Mesenchymal stem cell (in vitro differentiated cells and primary cell): ENCODE data around the gene ACAD10.

Experiments
- DNase-seq: peaks from one replicate; pipeline ENCODE4 v3.0.0-alpha.2; 2013
- H2AFZ ChIP-seq: one replicate; pipeline ENCODE4 v1.6.1; 2013; ENCODE audit warnings: low read depth, mild to moderate bottlenecking, control low read depth, inconsistent platforms, low read length, moderate library complexity
- H2AK5ac ChIP-seq: 2 replicates; pipeline ENCODE4 v1.6.1; 2013; ENCODE audit warnings: low read length, moderate library complexity, mild to moderate bottlenecking, inconsistent platforms; ENCODE audit not compliant: severe bottlenecking
- H2BK120ac ChIP-seq: one replicate; pipeline ENCODE4 v1.6.1; 2013; ENCODE audit warnings: low read depth, mild to moderate bottlenecking, inconsistent platforms, low read length, moderate library complexity
- H2BK12ac ChIP-seq, 2 experiments: one replicate each; pipeline ENCODE4 v1.6.1; 2013; ENCODE audit warnings: inconsistent platforms in 2 of 2, low read length in 2 of 2, mild to moderate bottlenecking in 2 of 2, moderate library complexity in 2 of 2, control low read depth in 1 of 2
- H2BK15ac ChIP-seq: one replicate; pipeline ENCODE4 v1.6.1; 2013; ENCODE audit warnings: mild to moderate bottlenecking, low read depth, inconsistent platforms; ENCODE audit not compliant: poor library complexity, severe bottlenecking
- H2BK5ac ChIP-seq: 2 replicates; pipeline ENCODE4 v1.6.1; 2013; ENCODE audit warnings: low read depth, mild to moderate bottlenecking, low read length, control low read depth, inconsistent platforms; ENCODE audit not compliant: poor library complexity, severe bottlenecking
- H3K14ac ChIP-seq, 2 experiments: one replicate each; pipeline ENCODE4 v1.6.1; 2013; ENCODE audit warnings: inconsistent platforms in 2 of 2, low read length in 2 of 2, control low read depth in 1 of 2, mild to moderate bottlenecking in 1 of 2, moderate library complexity in 1 of 2
- H3K18ac ChIP-seq, 2 experiments: one replicate each; pipeline ENCODE4 v1.6.1; 2013; ENCODE audit warnings: inconsistent platforms in 2 of 2, low read length in 2 of 2, control low read depth in 1 of 2, low read depth in 1 of 2, mild to moderate bottlenecking in 1 of 2
- H3K23ac ChIP-seq, 2 experiments: one replicate each; pipeline ENCODE4 v1.6.1; 2013; ENCODE audit warnings: inconsistent platforms in 2 of 2, low read length in 2 of 2, mild to moderate bottlenecking in 2 of 2, moderate library complexity in 2 of 2, control low read depth in 1 of 2
- H3K27ac ChIP-seq: 2 replicates; pipeline ENCODE4 v1.5.1; 2013; ENCODE audit warnings: mild to moderate bottlenecking, moderate library complexity, low read length, control low read depth, inconsistent platforms; ENCODE audit not compliant: poor library complexity, severe bottlenecking
- H3K27me3 ChIP-seq, 2 experiments: 2 replicates each; pipeline versions ENCODE4 v1.6.1 to v1.7.0; 2013; ENCODE audit warnings: low read length in 2 of 2, mild to moderate bottlenecking in 2 of 2, moderate library complexity in 2 of 2, control low read depth in 1 of 2, inconsistent platforms in 1 of 2; ENCODE audit not compliant: control insufficient read depth in 1 of 2, insufficient read depth in 1 of 2
- H3K36me3 ChIP-seq, 2 experiments: 2 replicates each; pipeline versions ENCODE4 v1.6.1 to v1.7.0; 2013; ENCODE audit warnings: low read length in 2 of 2, control low read depth in 1 of 2, inconsistent platforms in 1 of 2, low read depth in 1 of 2, mild to moderate bottlenecking in 1 of 2; ENCODE audit not compliant: insufficient read depth in 2 of 2, control insufficient read depth in 1 of 2
- H3K4ac ChIP-seq, 2 experiments: one replicate each; pipeline ENCODE4 v1.6.1; 2013; ENCODE audit warnings: inconsistent platforms in 2 of 2, low read length in 2 of 2, mild to moderate bottlenecking in 2 of 2, moderate library complexity in 2 of 2, control low read depth in 1 of 2, low read depth in 1 of 2
- H3K4me1 ChIP-seq: 2 replicates; pipeline ENCODE4 v1.6.1; 2013; ENCODE audit warnings: low read depth, low read length, control low read depth; ENCODE audit not compliant: control insufficient read depth, insufficient read depth
- H3K4me2 ChIP-seq: 2 replicates; pipeline ENCODE4 v1.6.1; 2013; ENCODE audit warnings: low read length, mild to moderate bottlenecking, inconsistent platforms; ENCODE audit not compliant: poor library complexity, severe bottlenecking
- H3K4me3 ChIP-seq, 2 experiments: 2 replicates each; pipeline versions ENCODE4 v1.5.1 to v1.7.0; 2013; ENCODE audit warnings: low read length in 2 of 2, mild to moderate bottlenecking in 2 of 2, control low read depth in 1 of 2, low read depth in 1 of 2; ENCODE audit not compliant: insufficient read depth in 1 of 2
- H3K79me1 ChIP-seq: replicated peaks from 2 replicates; pipeline ENCODE4 v1.6.1; 2013; ENCODE audit warnings: mild to moderate bottlenecking, control low read depth, low read length, inconsistent platforms; ENCODE audit not compliant: poor library complexity, severe bottlenecking
- H3K9ac ChIP-seq: 2 replicates; pipeline ENCODE4 v1.7.0; 2013; ENCODE audit warnings: mild to moderate bottlenecking, low read length, moderate library complexity
- H3K9me3 ChIP-seq: 2 replicates; pipeline ENCODE4 v1.7.0; 2013; ENCODE audit warnings: mild to moderate bottlenecking, low read length; ENCODE audit not compliant: control insufficient read depth
- H4K8ac ChIP-seq: one replicate; pipeline ENCODE4 v1.6.1; 2013; ENCODE audit warnings: inconsistent platforms, mild to moderate bottlenecking, low read length, moderate library complexity
- H4K91ac ChIP-seq: one replicate; pipeline ENCODE4 v1.6.1; 2013; ENCODE audit warnings: mild to moderate bottlenecking, low read length, inconsistent platforms
- WGBS: methylation state at CpG from one replicate; pipeline ENCODE4 v1.1.7; 2013; ENCODE audit warnings: mixed read lengths; 5-methylcytosine and 5-hydroxymethylcytosine counted together

The ACAD10 gene

DNA sequence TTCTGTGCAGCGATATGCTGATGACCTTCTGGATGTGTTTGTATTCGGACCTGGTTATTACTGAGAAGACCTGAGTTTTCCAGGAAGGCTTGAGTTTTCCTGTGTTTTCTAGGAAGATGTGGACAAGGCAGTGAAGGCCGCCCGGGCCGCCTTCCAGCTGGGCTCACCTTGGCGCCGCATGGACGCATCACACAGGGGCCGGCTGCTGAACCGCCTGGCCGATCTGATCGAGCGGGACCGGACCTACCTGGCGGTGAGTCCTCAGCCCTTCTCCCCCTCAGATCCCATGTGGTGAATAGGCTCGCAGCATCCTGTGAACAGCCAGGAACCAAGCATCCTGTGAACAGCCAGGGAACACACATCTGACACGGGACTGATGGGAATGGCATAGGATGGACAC is 97.2 kb downstream of the ACAD10 start:
- Histone ChIP-seq H3K4ac (no peak overlapping the region), H2BK120ac (no peak overlapping the region), H2BK5ac (no peak overlapping the region), H2BK12ac (no peak overlapping the region), H3K36me3 (peaks cover 10 to 19% of the 10 kb centered on the region in 2 experiments), H3K27ac (no peak overlapping the region), H3K27me3 (no peaks in the 10 kb centered on the region), H4K91ac (no peak overlapping the region), H3K79me1 (no peaks in the 10 kb centered on the region), H3K14ac (no peak overlapping the region), H3K23ac (no peak overlapping the region), H3K4me3 (no peak overlapping the region), H3K4me1 (peaks cover under 1% of the 10 kb centered on the region), H3K9me3 (no peaks in the 10 kb centered on the region), H3K9ac (no peak overlapping the region), H2AK5ac (no peak overlapping the region), H2AFZ (no peak overlapping the region), H3K18ac (no peak overlapping the region), H2BK15ac (no peak overlapping the region), H3K4me2 (no peak overlapping the region), H4K8ac (no peak overlapping the region)
- no peak for DNase-seq
- WGBS, result 97% methylated on average over 17 of the region's 17 CpGs

DNA sequence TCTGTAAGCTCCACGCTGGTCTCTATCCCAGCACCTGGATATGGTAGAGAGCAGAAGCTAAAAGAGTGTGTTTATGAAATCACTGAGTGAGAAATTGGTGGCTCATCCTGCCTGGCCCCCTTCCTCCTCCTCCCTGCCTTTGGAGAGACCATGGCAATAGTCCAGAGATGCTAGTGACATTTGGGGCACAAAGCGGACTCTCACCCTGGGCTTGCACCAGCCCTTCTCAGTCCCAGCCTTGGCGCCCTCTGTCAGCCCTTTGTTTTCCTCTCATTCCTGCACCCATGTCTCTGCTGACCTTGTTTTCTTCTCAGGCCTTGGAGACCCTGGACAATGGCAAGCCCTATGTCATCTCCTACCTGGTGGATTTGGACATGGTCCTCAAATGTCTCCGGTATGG is 99.1 kb downstream of the ACAD10 start:
- Histone ChIP-seq H3K27me3 (no peaks in the 10 kb centered on the region), H3K9me3 (no peaks in the 10 kb centered on the region), H3K79me1 (no peaks in the 10 kb centered on the region), H3K9ac (no peak overlapping the region), H3K36me3 (peaks cover 10 to 22% of the 10 kb centered on the region in 2 experiments), H3K4me1 (no peaks in the 10 kb centered on the region), H2AK5ac (no peak overlapping the region), H4K8ac (no peak overlapping the region), H3K18ac (no peak overlapping the region), H3K4me2 (no peak overlapping the region), H2AFZ (no peak overlapping the region), H3K4ac (no peak overlapping the region), H2BK12ac (no peak overlapping the region), H3K27ac (no peak overlapping the region), H2BK120ac (no peak overlapping the region), H3K4me3 (no peak overlapping the region), H3K23ac (no peak overlapping the region), H4K91ac (no peak overlapping the region), H2BK5ac (no peak overlapping the region), H3K14ac (no peak overlapping the region), H2BK15ac (no peak overlapping the region)
- DNase-seq, result no peak
- WGBS, result 97% methylated on average over 4 of the region's 4 CpGs

DNA sequence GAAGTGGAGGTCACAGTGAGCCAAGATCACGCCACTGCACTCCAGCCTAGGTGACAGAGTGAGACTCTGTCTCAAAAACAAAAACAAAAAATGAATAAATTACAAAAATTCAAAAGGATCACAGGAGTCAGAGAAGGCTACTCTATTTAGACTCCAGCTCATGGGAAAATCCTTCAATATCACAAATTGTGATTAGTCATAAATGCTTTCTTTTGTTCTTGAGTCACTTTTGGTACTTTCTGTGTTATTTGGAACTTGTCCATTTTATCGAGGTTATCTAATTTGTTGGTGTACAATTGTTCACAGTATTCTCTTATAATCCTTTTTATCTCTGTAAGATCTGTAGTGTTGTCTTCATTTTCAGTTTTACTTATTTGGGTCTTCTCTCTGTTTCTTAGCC is 99.8 kb downstream of the ACAD10 start:
- H3K9me3 ChIP-seq, result no peaks in the 10 kb centered on the region

DNA sequence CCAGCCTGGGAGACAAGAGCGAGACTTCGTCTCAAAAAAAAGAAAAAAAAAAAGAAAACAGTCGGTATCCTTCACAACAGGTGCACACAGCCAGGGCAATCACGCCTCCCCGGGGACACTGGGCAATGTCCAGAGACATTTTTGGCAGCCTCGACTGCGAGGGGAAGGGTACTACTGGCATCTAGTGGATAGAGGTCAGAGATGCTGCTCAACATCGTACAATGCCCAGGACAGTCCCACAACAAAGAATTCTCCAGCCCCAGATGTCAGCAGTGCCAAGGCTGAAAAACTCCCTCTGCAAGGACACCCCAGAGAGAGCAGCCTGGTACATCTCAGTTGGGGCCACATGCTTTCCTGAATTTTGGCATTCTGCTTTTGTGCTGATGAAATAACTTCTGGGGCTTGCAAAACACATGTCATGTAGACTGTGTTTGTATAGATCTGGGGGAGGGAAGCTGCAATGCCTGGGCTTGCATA is 102.4 kb downstream of the ACAD10 start:
- no peak overlapping the region for H4K91ac ChIP-seq
- H2BK5ac ChIP-seq, result no peak overlapping the region
- no peak overlapping the region for H2BK12ac ChIP-seq
- no peak overlapping the region for H3K23ac ChIP-seq
- no peaks in the 10 kb centered on the region for H3K9me3 ChIP-seq
- no peaks in the 10 kb centered on the region for H3K79me1 ChIP-seq
- H3K4me1 ChIP-seq, result peaks cover 5% of the 10 kb centered on the region
- no peak overlapping the region for H3K4me2 ChIP-seq
- peaks cover 7 to 37% of the 10 kb centered on the region in 2 experiments for H3K36me3 ChIP-seq
- H3K27ac ChIP-seq, result no peak overlapping the region
- H2AK5ac ChIP-seq, result no peak overlapping the region
- no peak overlapping the region for H3K4me3 ChIP-seq
- H3K27me3 ChIP-seq, result no peaks in the 10 kb centered on the region
- H3K4ac ChIP-seq, result no peak overlapping the region
- DNase-seq, result peak; percentile 35
- no peak overlapping the region for H4K8ac ChIP-seq
- WGBS, result 87% methylated on average over 6 of the region's 8 CpGs
- H3K18ac ChIP-seq, result no peak overlapping the region
- no peak overlapping the region for H3K9ac ChIP-seq
- H3K14ac ChIP-seq, result no peak overlapping the region
- H2AFZ ChIP-seq, result no peak overlapping the region
- H2BK15ac ChIP-seq, result no peak overlapping the region
- no peak overlapping the region for H2BK120ac ChIP-seq

More for the DNA sequence above, 99.8 kb downstream of the ACAD10 start:
- Histone ChIP-seq H3K23ac (no peak overlapping the region), H2BK120ac (no peak overlapping the region), H2BK12ac (no peak overlapping the region), H3K9ac (no peak overlapping the region), H3K27me3 (no peaks in the 10 kb centered on the region), H3K4me1 (no peaks in the 10 kb centered on the region), H3K4me2 (no peak overlapping the region), H4K91ac (no peak overlapping the region), H2BK5ac (no peak overlapping the region), H3K4ac (no peak overlapping the region), H4K8ac (no peak overlapping the region), H2AFZ (no peak overlapping the region), H3K79me1 (no peaks in the 10 kb centered on the region), H3K18ac (no peak overlapping the region), H3K4me3 (no peak overlapping the region), H3K14ac (no peak overlapping the region), H3K27ac (no peak overlapping the region), H2BK15ac (no peak overlapping the region), H3K36me3 (peaks cover 14 to 29% of the 10 kb centered on the region in 2 experiments), H2AK5ac (no peak overlapping the region)
- 71% methylated on average over 1 of the region's 2 CpGs for WGBS
- DNase-seq, result no peak
